DND-41 (cell line): Measurements from ENCODE around the gene EYA2.

Experiments used
- CTCF ChIP-seq: IDR thresholded peaks from 2 replicates; pipeline ENCODE4 v1.5.1; 2012; ENCODE audit warnings: borderline replicate concordance, low read length, moderate library complexity, mild to moderate bottlenecking; ENCODE audit not compliant: poor library complexity, severe bottlenecking; ENCODE audit errors: extremely low read depth
- EZH2 ChIP-seq: IDR thresholded peaks from 3 replicates; pipeline ENCODE4 v1.6.1; 2012; ENCODE audit warnings: borderline replicate concordance, low read depth, mild to moderate bottlenecking, moderate library complexity, low read length, inconsistent platforms; ENCODE audit not compliant: severe bottlenecking

GRCh38 chr20:46959081-46959692 is 64.5 kb downstream of the EYA2 start:
- TF ChIP-seq CTCF (no peak), EZH2 (no peak)
